Hematopoietic multipotent progenitor cell (in vitro differentiated cells): ENCODE measurements around the gene CD46. TPM values are rescaled to one million over a fixed set of nuclear protein-coding genes. Genes with fewer than 3 reads are reported as not detected.
A peak's percentile ranks its signal among the peaks of the same experiment; 100 is the strongest.
"Not testable (repeated sequence)": the region's sequence is repeated elsewhere in the genome, so short reads cannot be mapped to it uniquely, and the experiment has no call there.

ENCODE experiments used
- DNase-seq, 3 donors: peaks; one replicate each; pipeline ENCODE4 v3.0.0-alpha.2; 2011 to 2015; ENCODE audit warnings: low read depth in 2 of 3, low spot score in 2 of 3
- total RNA-seq: library from RNA; depleted of rRNA; stranded (reverse); fragments of >200 nt; gene quantifications from one replicate; pipeline ENCODE4 v1.2.3, GENCODE V29; 2012

The CD46 gene
- total RNA-seq, result 38.5 TPM

DNA sequence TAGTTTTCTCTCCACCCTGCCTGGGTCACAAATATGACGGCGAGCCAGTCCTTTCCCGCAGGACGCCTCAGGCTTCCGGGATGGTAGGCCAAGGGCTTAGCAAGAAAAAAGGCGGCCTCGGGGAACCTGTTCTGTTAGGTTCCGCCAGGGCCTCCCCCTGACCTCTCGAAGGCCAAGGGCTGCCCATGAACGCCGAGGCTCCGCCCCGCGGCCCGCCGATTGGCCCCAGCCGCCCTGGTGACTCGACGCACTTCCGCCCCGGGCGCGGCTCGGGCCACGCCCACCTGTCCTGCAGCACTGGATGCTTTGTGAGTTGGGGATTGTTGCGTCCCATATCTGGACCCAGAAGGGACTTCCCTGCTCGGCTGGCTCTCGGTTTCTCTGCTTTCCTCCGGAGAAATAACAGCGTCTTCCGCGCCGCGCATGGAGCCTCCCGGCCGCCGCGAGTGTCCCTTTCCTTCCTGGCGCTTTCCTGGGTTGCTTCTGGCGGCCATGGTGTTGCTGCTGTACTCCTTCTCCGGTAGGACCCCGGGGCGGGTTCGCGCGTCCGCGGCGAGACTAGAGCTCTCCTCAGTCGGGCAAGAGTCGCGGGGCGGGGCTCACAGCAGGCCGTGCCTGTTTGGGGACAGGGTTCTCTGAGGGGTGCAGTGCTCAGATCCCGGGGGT, at the start of gene CD46:
Gene CD46 (plus strand): TSS at position 265 of the 666 bp plus-strand sequence. CDS start 159 bp downstream, at position 424.
- DNase-seq, result peak; percentile 84 to 97 (median 95)

DNA sequence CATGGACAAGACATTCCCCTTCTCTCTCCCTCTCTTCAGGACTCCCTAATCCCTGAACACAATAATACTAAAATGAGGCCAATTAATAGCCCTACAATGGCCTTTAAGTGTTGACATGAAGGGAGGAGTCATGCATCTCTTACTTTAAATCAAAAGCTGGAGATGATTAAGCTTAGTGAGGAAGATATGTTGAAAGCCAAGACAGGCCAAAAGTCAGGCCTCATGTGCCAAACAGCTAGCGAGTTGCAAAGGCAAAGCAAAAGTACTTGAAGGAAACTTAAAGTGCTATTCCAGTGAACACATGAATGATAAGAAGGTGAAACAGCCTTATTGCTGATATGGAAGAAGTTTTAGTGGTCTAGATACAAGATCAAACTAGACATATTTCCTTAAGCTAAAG, 49.5 kb upstream of the CD46 start:
- DNase-seq, result no peak

DNA sequence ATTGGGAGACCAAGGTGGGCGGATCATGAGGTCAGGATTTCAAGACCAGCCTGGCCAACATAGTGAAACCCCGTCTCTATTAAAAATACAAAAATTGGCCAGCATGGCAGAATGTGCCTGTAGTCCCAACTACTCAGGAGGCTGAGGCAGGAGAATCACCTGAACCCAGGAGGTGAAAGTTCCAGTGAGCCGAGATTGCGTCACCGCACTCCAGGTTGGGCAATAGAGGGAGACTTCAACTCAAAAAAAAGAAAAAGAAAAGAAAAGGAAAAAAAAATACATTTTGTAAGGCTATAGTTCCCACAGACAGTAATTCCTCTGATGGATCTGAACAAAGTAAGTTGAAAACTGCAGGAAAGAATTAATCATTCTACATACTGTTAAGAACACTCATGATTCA, 48.1 kb upstream of the CD46 start:
- DNase-seq, result no peak

DNA sequence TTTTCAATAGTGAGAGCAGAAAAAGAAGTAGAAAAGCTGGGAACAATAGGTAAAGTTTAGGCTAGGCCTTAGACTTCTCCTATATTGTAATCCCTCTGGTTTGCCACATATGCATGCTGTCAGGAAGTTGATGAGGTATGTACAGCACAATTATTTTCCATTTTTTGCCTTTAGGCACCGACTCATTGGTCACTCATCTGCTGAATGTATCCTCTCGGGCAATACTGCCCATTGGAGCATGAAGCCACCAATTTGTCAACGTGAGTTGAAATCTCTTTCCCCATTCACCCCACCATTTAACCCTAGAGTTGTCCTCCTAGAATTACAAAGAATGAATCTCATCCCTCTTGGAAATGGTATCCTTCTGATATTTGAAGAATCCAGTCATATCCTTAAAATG, 43.9 kb upstream of the CD46 start:
- DNase-seq, result not testable (repeated sequence)

DNA sequence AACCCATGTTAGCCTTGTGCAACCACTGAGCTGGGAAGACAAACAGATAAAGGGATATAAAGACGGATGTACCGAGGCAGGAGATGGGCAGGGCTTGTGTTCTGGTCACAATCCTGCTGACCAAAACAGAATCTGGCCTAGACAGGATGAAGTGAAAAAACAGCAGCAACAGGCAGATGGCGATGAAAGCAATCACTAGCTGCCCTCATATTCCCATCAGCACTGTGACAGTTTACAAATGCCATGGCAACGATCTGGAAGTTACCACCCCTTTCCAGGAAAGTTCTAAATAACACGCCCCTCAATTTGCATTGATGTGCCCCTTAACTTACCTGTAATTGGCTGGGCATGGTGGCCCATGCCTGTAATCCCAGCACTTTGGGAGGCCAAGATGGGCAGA, 40.6 kb upstream of the CD46 start:
- no peak for DNase-seq

DNA sequence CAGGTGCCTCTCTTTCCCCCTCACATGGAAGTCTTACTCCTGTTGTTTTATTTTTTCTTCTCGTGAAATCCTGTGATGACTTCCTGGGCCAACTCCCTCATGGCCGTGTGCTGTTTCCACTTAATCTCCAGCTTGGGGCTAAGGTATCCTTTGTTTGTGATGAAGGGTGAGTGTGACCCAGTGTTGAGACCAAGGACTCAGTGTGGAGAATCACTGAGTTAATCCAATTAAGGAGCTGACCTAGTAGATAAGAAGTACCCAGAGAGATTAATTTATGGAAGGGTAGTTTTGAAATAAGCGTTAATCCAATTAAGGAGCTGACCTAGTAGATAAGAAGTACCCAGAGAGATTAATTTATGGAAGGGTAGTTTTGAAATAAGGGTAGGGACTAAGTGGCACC, 39.2 kb upstream of the CD46 start:
- not testable (repeated sequence) for DNase-seq

DNA sequence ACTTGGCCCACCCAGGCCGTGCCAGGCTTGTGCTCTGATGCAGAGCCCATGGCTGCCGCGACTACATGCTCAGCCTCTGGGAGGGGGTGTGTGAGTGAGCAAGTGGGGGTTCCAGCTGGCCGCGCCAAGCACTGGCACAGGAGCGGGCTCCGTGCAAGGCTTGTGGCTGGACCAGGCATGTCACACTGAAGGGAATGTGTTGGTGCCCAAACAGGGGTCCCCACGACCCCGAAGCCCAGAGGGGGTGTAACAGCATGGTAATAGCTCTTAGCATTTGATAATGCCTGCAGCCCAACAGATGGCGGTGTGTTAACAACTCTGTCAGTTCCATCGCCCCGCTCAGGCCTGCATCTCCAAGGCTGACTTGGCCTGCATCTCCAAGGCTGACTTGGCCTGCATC, 38.3 kb upstream of the CD46 start:
- no peak for DNase-seq

DNA sequence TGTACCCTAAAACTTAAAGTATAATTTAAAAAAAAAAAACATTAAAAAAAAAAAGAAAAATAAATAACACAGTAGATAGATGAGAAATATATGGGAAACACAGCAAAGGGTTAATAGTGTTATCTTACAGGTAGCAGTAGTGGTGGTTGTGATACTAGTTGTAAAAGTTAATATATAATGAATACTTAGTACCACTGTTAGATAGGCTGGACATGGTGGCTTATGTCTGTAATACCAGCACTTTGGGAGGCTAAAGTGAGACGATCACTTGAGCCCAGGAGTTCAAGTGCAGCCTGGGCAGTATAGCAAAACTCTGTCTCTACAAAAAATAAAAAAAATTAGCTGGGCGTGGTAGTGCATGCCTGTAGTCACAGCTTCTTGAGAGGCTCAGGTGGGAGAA, 32.6 kb upstream of the CD46 start:
- no peak for DNase-seq

DNA sequence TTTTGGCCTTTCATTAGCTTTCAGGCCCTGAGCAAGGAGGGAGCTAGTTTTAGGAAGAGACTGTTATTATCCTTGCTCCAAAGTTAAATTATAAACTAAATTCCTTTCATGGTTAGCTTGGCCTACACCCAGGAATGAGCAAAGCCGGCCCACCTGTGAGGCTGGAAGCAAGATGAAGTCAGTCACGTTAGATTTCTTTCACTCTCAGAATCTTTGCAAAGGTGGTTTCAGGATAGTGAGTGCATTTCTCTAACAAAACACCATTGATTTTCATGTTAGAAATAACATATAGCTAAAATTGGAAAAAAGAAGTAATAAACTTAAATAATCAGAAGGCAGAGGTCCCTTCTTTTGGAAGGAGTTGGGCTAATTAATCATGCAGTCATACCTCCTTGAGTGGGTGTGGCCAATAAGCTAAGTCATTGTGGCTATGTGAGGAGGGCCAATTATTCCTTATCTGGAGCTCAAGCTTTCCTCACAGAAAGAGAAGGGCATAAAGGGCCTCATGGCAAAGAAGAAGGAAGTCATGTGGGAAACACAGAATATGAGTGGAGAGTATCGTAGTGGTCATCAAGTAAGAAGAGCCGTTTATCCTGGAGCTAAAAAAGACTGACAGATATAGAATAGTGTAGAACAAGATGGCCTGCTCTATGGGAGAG, 23.5 kb upstream of the CD46 start:
- DNase-seq, result peak in 2 of 3 donors; percentile 46 to 79

DNA sequence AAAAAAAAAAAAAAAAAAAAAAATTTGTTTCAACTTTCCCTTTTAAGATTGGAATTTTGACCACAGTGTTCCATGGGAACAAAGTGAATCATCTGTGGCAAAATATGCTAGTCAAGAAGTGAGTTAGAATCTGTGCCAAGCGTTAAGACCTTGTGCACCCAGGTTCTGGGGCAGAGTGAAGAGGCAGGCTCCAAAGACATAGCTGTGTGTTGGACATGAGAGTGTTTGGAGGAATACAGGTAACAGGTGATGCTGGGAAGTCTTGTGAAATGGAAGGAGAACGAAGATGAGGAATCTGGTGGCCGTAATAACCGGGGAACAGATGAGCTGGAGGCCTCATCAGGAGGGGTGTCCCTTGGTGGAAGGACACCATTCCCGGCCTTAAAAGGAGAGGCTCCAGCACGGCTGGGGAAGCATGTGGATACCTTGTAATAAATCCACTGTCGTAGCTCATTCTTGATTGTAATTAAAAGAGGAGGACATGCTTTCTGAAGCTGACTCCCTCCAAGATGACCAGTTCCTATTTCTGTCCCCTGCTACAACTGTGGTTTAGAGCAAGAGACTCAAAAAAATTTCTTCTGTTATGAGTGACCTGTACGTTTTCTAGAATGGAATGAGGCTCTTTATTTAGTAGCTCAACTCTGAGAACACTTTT, 14.2 kb upstream of the CD46 start:
- DNase-seq, result not testable (repeated sequence)

DNA sequence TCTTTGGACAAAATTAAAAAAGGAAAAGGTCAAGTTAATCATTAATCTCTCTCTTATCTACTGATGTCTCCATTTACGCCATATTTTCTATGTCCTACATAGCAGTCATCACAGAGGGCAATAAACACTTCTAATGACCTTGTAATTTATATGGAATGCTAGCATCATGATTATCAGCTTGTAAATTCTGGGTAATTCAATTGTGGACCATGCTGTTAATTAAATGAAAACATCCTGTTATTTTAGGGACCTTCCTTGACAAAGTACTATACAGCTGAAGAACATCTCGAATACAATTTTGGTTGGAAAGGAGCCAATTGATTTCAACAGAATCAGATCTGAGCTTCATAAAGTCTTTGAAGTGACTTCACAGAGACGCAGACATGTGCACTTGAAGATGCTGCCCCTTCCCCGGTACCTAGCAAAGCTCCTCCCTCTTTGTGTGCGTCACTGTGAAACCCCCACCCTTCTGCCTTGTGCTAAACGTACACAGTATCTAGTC, 13.6 kb upstream of the CD46 start:
- not testable (repeated sequence) for DNase-seq

DNA sequence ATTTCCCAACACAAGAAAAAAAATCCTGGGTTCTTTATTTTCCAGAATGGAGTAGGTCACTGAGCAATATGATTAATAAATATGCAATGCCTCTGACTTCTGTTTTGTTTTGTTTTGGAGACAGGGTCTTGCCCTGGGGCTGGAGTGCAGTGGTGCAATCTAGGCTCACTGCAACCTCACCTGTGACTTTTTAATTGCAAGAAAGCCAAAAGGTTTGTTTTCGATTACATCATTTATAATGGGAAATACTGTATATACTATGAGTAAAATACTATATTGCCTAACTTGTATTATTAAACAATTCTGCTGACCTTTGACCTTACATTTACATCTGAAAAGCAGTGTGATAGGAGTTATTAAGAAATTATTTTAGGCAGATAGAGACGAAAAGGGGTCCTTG, 11.6 kb upstream of the CD46 start:
- DNase-seq, result no peak

DNA sequence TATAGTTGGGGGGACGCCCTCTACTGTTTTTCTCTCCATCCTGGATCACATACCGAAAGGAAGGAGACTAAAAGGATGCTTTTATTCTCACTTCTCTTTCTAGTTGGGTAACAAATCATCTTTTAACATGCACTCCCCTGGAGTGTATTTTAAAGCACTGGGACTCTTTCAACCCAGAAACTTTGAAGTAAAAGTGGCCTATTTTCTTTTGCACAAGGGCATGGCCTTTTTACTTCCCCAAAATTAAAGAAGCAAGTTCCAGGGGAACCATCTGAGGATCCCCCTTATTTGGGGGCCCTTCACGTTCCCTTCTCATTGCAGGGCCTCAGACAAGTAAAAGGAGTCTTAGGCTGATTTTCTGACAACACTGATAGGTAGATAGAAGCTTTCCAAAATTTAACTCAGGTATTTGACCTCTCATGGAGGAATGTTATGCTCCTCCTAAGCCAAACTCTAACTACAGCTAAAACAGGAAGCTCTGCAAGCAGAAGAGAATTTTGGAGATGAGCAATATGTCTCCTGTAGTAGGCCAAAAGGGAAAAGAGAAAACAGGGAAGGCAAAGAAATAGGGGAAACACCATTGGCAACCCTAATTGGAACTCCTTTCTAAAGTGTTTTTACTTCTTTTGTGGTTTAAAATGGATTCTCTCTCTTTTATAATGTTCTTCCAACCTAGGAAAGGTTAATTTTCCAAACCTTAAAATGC, 8.9 kb upstream of the CD46 start:
- no peak for DNase-seq

DNA sequence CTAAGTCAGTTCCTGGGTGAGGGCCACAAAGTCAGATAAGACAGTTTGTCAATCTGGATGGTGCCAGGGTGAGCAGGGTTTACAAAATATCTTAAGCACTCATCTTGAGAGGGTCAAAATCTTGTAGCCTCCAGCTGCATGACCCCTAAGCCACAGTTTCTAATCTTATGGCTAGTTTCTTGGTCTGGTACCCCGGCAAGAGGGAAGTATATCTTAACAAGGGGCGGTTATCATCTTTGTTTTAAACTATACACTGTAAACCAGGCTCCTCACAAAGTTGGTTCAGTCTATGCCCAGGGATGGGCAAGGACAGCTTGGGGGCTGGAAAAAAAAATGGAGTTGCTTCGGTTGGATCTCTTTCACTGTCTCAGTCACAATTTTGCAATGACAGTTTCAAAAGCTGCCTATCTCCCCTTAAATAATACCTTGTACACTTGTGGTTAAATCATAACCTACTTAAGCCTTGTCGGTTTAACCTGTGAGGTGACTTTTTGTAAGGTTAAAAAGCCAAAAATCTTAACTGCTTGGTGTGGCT, 7.8 kb upstream of the CD46 start:
- no peak for DNase-seq

DNA sequence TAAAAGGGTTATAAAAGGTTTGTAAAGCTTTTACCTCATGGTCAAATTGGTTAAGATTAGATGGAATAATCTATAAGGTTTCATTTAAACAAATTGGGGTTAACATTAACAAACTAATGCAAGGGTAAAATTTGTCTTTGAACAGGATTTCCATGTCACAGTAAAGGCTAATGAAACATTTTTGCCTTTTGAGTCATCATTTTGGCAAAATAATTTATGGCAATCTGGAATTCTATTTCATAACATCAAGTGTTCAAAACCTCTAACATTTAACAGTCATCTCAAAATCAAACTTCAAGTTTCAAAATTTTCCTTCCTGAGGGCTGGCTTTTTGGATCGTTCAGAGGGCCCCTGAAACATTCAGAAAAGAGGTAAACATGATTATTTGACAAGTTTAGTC, 6.6 kb upstream of the CD46 start:
- no peak for DNase-seq

DNA sequence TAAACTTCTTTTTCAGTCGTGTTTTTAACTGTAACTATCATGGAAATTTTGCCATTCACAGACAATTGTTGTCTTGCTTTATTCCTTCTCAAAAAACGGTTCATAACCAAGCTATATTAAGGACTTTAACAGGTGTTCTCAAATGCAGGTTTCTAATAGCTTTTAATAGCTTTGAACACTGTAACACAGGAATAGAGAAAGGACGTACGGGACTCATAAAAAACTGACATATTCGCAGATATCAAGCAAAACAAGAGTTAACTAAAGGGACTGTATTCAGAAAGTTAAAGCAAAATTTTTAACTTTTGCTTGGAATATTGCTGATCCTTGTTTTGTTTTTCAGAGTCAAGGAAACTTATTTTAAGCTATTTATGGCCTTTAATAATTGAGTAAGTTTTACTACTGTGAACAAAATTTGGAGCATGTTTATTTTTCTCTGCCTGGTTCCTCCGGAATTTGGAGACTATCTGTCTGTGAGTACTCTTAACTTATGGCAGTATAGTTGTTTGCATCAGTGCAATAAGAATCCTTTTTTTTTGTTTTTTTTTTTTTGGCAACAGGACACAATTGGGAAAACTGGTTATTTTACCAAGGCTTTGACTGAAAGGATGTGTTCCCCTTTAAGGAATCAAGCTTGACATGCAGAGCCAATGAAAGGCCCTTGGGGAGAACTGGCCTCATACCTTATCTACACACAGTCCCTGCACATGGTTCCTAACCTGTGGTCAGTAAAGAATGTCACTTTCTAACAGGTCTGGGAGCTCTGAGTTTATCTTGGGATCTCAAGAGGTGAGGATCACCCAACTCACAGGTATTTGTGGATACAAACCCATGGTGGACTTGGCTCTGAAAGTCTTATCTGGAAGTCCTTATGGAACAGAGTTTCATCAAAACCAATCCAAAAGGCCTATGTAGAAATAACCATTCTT, 5.8 kb upstream of the CD46 start:
- DNase-seq, result no peak

DNA sequence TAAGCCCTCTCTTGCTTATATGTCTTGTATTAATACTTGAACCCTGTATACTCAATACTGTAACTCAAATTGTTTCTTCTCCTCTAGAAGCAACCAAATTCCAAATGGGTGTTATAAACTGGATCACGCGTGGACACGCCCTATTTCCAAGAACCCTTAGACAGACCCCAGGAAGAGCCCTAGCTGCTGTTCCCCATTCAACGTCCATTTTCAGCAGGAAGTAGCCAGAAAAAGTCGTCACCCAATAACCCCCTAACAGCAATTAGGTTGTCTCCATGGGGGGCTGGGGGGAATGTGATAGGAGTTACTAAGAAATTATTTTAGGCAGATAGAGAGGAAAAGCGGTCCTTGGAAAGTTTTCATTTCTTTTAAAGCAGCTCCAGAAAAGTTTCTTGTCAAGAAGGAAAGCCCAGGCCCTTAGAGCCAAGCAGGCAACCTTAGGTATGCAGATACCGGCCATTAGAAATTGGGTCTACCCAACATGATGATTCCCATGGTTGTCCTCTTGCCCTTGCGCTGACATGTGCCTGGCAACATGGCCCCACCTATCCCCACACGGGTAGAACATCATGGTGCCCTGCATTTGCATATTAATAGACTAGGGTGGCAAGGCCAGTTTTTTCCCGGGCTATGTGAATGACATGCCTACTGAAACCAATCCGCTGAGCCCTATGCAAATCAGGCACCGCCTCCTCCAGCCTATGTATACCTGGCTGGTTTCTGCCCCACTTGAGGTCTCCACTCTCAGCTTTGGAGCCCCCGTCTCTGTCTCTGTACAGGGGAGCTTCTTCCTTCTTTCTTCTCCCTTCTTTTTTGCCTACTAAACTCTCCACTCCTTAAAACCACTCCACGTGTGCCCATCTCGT, 4.0 kb upstream of the CD46 start:
- no peak for DNase-seq

DNA sequence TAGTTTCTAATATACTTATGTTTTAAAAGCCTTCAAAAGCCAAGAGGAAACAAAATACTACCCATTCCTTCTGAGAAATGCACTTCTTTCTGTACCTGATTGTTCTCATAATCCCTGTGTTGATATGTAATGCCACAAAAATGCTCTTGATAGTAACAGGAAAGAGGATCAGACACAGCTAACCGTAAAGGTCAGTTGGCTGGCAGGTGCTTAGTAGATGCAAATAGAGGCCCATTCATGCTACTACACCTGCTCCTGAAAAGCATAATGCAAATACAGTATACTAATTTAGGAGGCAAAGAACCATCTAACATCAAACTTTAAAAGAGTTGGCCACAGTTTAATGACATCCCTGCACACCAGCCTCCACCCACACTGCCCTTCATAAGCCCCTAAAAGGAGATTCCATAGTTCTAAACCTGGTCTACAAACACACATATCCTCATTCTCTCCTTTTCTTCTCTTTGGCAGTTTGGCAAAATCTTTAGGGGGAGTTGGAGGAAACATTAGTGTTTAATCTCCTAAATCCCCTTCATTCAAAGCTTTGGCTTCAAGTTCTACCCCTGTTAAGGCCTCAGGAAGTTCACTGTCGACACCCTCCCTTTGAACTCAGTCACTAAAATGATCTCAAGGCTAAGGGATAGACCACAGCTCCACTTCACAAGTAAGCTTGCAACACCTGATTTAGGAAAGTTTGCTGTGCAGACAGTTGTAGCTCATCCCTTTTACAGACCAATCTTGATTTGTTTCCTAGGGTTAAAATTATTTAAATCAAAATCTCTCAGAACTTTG, 2.9 kb upstream of the CD46 start:
- no peak for DNase-seq
